ENCODE measurements around the gene ARSA. TPM values are rescaled to one million over a fixed set of nuclear protein-coding genes. Genes with fewer than 3 reads are reported as not detected.

ARSA gene
- polyA plus RNA-seq, 1 donor: 45.7 TPM

DNA sequence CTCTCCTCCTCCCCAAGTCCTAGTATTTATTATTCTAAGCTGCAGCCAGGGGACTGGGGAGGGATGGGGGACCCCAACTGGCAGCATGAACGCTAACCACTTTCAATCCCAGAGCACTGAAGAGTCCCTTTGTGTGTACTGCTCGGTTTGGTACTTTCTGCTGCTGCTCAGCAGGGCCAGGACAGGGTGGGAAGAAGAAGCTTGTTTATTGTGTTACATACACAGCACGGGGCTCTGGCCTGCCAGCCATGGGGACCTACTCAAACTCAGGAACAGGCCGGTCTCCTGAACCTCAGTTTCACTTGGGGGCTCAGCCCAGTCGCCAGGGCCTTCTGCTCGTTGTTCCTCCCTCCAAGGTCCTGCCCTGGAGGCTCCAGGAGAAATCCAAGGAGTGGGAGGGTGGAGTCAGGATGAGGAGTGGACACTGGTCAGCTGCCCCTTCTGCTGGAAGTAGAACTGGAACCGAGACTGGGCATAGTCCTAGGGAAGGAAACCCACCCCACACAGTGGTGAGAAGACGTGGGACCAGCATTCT lies 49.1 kb downstream of the ARSA start:
- WGBS (ENCODE audit: insufficient coverage, low lambda C conversion rate): no CpG with 5 or more reads among the region's 8 CpGs
- no peak for DNase-seq
- Histone ChIP-seq H3K27me3 (ENCODE audit: control insufficient read depth, insufficient read depth, low read length) (no peaks in the 10 kb centered on the region), H3K4me3 (ENCODE audit: low read length) (no peak overlapping the region), H3K36me3 (ENCODE audit: control insufficient read depth, insufficient read depth, low read length) (peaks cover 17% of the 10 kb centered on the region), H3K9me3 (ENCODE audit: control insufficient read depth, low read depth, low read length) (no peaks in the 10 kb centered on the region), H3K27ac (ENCODE audit: low read length) (peak overlapping the region; percentile 48), H3K4me1 (ENCODE audit: control insufficient read depth, insufficient read depth, low read length) (peaks cover 24% of the 10 kb centered on the region)

DNA sequence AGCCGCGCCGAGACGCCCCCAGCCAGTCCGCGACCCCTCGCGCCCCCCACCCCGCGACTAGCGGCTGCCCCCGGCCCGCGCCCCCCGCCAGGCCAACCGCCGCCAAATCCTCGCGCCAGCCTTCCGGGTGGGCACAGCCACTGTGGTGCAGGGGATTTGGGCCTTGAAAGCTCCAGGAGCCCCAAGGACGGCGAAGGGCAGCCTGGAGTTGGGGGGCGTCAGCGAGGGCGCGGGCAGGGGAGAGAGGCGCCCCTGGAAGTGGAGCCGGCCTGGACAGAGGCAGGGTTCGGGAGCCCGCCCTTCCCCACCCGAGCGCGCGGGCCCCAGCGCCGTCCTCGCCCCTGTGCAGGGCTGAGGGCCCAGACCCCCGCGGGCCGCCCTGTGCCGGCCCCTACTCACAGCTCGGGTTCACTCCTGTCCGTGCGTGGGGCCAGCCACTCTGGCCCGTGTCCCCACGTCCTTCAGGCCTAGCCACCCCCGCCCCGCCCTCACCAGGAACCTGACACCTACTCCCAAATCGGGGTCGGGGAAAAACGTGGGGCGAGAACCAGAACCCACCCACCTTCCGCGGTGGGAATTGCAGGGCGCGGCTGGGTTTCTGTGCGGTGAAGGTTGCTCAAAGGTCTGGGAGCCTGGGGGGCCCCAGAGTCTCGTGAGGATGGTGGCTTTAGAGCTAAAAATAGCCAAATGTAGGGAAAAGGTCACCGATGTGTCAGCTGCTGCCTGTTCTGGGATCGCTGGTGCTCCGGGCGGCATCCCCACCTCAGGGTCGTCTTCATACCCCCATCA lies 49.8 kb downstream of the ARSA start, which contains the start of gene CPT1B:
CPT1B (minus strand) TSS at position 441 of the 789 bp plus-strand sequence. CDS start 512 bp downstream, outside the sequence.
- no CpG with 5 or more reads among the region's 63 CpGs for WGBS (ENCODE audit: insufficient coverage, low lambda C conversion rate)
- H3K27me3 ChIP-seq (ENCODE audit: control insufficient read depth, insufficient read depth, low read length): no peaks in the 10 kb centered on the region
- H3K9me3 ChIP-seq (ENCODE audit: control insufficient read depth, low read depth, low read length): no peaks in the 10 kb centered on the region
- H3K27ac ChIP-seq (ENCODE audit: low read length): peak within 1 kb of the TSS; percentile 48
- H3K36me3 ChIP-seq (ENCODE audit: control insufficient read depth, insufficient read depth, low read length): peaks cover 17% of the 10 kb centered on the region
- DNase-seq: peak; percentile 70 to 87
- no peak within 1 kb of the TSS for H3K4me3 ChIP-seq (ENCODE audit: low read length)
- H3K4me1 ChIP-seq (ENCODE audit: control insufficient read depth, insufficient read depth, low read length): peaks cover 19% of the 10 kb centered on the region

DNA sequence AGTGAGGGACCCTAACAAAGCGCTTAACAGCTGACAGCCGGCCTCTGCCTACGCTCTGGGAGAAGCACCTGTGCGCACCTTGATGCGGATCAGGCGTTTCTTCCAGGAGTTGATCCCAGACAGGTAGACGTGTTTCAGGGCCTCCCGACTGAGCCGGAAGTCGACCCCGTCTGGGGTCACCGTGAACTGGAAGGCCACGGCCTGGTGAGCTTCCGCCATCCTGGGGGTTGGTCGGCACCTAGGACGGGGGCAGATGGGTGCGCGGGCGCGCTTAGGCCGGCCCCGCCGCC lies 50.3 kb downstream of the ARSA start:
- WGBS (ENCODE audit: insufficient coverage, low lambda C conversion rate): no CpG with 5 or more reads among the region's 23 CpGs

DNA sequence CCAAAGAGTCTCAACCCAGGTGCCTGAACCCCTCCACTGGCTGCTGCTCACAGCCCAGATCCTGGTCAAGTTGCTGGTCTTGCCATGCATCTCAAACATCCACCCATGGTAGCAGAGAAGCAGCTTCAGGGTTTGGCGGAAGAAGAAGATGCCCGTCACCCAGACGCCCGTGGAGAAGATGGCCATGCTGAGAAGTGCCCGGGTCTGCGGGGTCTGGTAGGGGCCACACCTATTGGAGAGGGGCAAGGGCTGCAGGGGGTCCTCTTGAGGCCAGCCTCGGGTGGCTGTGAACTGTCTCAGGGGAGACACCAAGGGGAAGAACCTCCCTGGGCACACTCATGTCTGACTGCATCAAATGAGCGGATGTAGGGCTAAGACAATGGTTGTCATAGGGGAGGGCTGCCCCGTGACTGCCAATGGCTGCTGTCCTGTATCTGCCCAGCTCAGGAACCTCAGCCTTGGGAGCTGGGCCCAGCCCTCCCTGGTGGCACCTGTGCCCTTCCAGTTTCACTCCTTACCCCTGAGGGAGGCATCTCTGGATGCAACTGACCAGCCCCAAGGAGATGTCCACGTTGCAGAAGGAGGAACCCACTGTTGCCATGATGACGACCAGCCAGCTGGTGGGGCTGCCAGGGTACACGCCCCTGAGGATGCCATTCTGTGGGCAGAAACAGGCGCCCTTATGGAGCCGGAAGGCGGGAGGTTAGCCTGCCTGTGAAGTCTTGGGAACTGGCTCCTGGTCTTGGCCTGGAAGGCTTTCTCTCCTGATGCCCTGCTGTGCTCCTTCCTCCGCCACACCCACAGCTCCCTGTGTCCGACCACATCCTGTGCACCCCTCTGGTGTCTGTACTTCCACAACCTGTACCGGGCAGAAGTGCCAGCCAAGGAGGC lies 50.9 kb downstream of the ARSA start:
- H3K4me3 ChIP-seq (ENCODE audit: low read length): no peak overlapping the region
- no peak for DNase-seq
- H3K4me1 ChIP-seq (ENCODE audit: control insufficient read depth, insufficient read depth, low read length): peaks cover 19% of the 10 kb centered on the region
- H3K36me3 ChIP-seq (ENCODE audit: control insufficient read depth, insufficient read depth, low read length): peaks cover 18% of the 10 kb centered on the region
- no peaks in the 10 kb centered on the region for H3K9me3 ChIP-seq (ENCODE audit: control insufficient read depth, low read depth, low read length)
- no peak overlapping the region for H3K27ac ChIP-seq (ENCODE audit: low read length)
- no CpG with 5 or more reads among the region's 18 CpGs for WGBS (ENCODE audit: insufficient coverage, low lambda C conversion rate)
- H3K27me3 ChIP-seq (ENCODE audit: control insufficient read depth, insufficient read depth, low read length): no peaks in the 10 kb centered on the region

More for the DNA sequence above, 50.3 kb downstream of the ARSA start:
- no peak overlapping the region for H3K4me3 ChIP-seq (ENCODE audit: low read length)
- H3K4me1 ChIP-seq (ENCODE audit: control insufficient read depth, insufficient read depth, low read length): peaks cover 19% of the 10 kb centered on the region
- peaks cover 17% of the 10 kb centered on the region for H3K36me3 ChIP-seq (ENCODE audit: control insufficient read depth, insufficient read depth, low read length)
- no peaks in the 10 kb centered on the region for H3K27me3 ChIP-seq (ENCODE audit: control insufficient read depth, insufficient read depth, low read length)
- no peak overlapping the region for H3K27ac ChIP-seq (ENCODE audit: low read length)
- H3K9me3 ChIP-seq (ENCODE audit: control insufficient read depth, low read depth, low read length): no peaks in the 10 kb centered on the region
- peak in 1 of 2 donors; percentile 31 for DNase-seq

DNA sequence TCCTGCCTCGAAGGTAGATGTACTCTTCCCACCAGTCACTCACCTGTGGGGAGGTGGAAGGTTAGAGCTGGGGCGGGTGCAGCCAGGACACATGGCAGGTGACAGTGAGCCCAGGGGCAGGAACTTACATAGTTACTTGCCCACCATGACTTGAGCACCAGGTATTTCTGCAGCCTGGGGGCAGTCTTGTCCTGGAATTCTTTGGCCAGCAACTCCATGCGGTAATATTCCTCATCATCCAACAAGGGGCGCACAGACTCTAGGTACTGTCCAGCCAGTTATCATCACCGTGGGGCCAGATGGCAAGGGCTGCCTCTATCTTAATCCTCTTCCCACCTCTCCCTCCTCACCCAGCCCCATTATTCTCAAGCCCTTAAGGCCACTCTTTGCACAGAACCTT lies 51.9 kb downstream of the ARSA start:
- peak; percentile 44 to 47 for DNase-seq
- WGBS (ENCODE audit: insufficient coverage, low lambda C conversion rate): no CpG with 5 or more reads among the region's 5 CpGs
- Histone ChIP-seq H3K27ac (ENCODE audit: low read length) (no peak overlapping the region), H3K27me3 (ENCODE audit: control insufficient read depth, insufficient read depth, low read length) (no peaks in the 10 kb centered on the region), H3K4me3 (ENCODE audit: low read length) (no peak overlapping the region), H3K36me3 (ENCODE audit: control insufficient read depth, insufficient read depth, low read length) (peaks cover 19% of the 10 kb centered on the region), H3K4me1 (ENCODE audit: control insufficient read depth, insufficient read depth, low read length) (peaks cover 19% of the 10 kb centered on the region), H3K9me3 (ENCODE audit: control insufficient read depth, low read depth, low read length) (no peaks in the 10 kb centered on the region)

DNA sequence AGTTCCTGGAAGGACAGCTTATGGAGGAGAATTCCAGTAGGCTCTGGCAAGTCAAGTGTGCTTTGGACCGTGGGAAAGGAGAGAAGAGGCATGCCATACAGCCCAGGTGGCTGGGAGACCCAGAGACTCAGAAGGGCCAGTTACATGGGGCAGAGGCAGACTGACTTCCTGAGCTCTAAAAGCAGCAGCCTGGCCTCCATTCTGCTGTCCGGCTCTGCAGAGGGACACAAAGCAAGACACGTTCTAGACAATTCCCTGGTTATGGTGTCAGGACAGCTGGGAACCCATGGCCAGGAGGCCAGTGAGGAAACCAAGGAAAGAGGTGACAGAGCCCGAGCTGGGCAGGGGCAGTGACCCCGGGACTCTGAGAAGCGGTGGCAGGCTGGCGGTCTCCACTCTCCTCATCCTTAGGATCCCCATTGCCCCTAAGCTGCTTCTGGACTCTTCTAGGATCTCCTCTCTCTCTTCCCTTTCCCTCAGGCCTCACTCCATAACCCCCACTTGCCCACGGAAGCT lies 52.5 kb downstream of the ARSA start:
- peaks cover 19% of the 10 kb centered on the region for H3K4me1 ChIP-seq (ENCODE audit: control insufficient read depth, insufficient read depth, low read length)
- H3K4me3 ChIP-seq (ENCODE audit: low read length): no peak overlapping the region
- WGBS (ENCODE audit: insufficient coverage, low lambda C conversion rate): no CpG with 5 or more reads among the region's 8 CpGs
- H3K27me3 ChIP-seq (ENCODE audit: control insufficient read depth, insufficient read depth, low read length): no peaks in the 10 kb centered on the region
- H3K36me3 ChIP-seq (ENCODE audit: control insufficient read depth, insufficient read depth, low read length): peaks cover 24% of the 10 kb centered on the region
- no peaks in the 10 kb centered on the region for H3K9me3 ChIP-seq (ENCODE audit: control insufficient read depth, low read depth, low read length)
- no peak for DNase-seq
- H3K27ac ChIP-seq (ENCODE audit: low read length): no peak overlapping the region

Other genes with a start within 250 kb of the ARSA start
- gene SBF1, start 153.1 kb downstream of the ARSA start, polyA plus RNA-seq: 37.5 TPM
- 11.2 TPM for gene ADM2, start 146.6 kb downstream of the ARSA start, polyA plus RNA-seq
- gene MIOX, start 141.3 kb downstream of the ARSA start, polyA plus RNA-seq: 0.60 TPM
- gene LMF2, start 120.5 kb downstream of the ARSA start, polyA plus RNA-seq: 48.8 TPM
- 31.2 TPM for gene NCAPH2, start 119.9 kb downstream of the ARSA start, polyA plus RNA-seq
- 1.8 TPM for gene SCO2, start 102.6 kb downstream of the ARSA start, polyA plus RNA-seq
- 10.5 TPM for gene TYMP, start 98.1 kb downstream of the ARSA start, polyA plus RNA-seq
- gene KLHDC7B, start 82.3 kb downstream of the ARSA start, polyA plus RNA-seq: 0.18 TPM
- gene SYCE3, start 65.2 kb downstream of the ARSA start, polyA plus RNA-seq: not detected
- 19.8 TPM for gene CPT1B, start 49.7 kb downstream of the ARSA start, polyA plus RNA-seq
- 106 TPM for gene CHKB, start 45.3 kb downstream of the ARSA start, polyA plus RNA-seq
- gene MAPK8IP2, start 27.4 kb downstream of the ARSA start, polyA plus RNA-seq: 5.4 TPM
- 16.7 TPM for gene SHANK3, start 44.7 kb upstream of the ARSA start, polyA plus RNA-seq
- gene ACR, start 110.1 kb upstream of the ARSA start, polyA plus RNA-seq: 0.48 TPM
- gene RABL2B, start 155.5 kb upstream of the ARSA start, polyA plus RNA-seq: 32.8 TPM